Astrocyte (in vitro differentiated cells and primary cell): ENCODE data around the gene APP. TPM values are rescaled to one million over a fixed set of nuclear protein-coding genes. Genes with fewer than 3 reads are reported as not detected.

ENCODE experiments used
- DNase-seq: peaks from one replicate; pipeline ENCODE4 v3.0.0-alpha.2; 2010; ENCODE audit warnings: low read depth
- FAIRE-seq: peaks from 2 replicates; lab custom pipeline; 2011; peaks lifted over from hg19 to GRCh38; lab: Jason Lieb, UNC
- H2AFZ ChIP-seq: 2 replicates; pipeline ENCODE4 v1.6.0; 2012; ENCODE audit warnings: low read depth, low read length, inconsistent platforms
- H3K27ac ChIP-seq: 2 replicates; pipeline ENCODE4 v1.5.1; 2011; ENCODE audit warnings: low read depth, low read length, inconsistent platforms
- H3K27me3 ChIP-seq: 2 replicates; pipeline ENCODE4 v1.6.0; 2011; ENCODE audit warnings: low read length, inconsistent platforms; ENCODE audit not compliant: insufficient read depth
- H3K36me3 ChIP-seq: 2 replicates; pipeline ENCODE4 v1.5.1; 2011; ENCODE audit warnings: low read length, inconsistent platforms; ENCODE audit not compliant: insufficient read depth
- H3K4me1 ChIP-seq: 2 replicates; pipeline ENCODE4 v1.5.1; 2011; ENCODE audit warnings: low read length, inconsistent platforms; ENCODE audit not compliant: insufficient read depth
- H3K4me2 ChIP-seq: 2 replicates; pipeline ENCODE4 v1.6.0; 2012; ENCODE audit warnings: low read length, inconsistent platforms
- H3K4me3 ChIP-seq: 2 replicates; pipeline ENCODE4 v1.5.1; 2011; ENCODE audit warnings: low read depth, mild to moderate bottlenecking, low read length, inconsistent platforms; ENCODE audit not compliant: insufficient read depth
- H3K79me2 ChIP-seq: 2 replicates; pipeline ENCODE4 v1.6.0; 2012; ENCODE audit warnings: mild to moderate bottlenecking, low read length, inconsistent platforms; ENCODE audit not compliant: insufficient read depth
- H3K9ac ChIP-seq: 2 replicates; pipeline ENCODE4 v1.6.0; 2012; ENCODE audit warnings: mild to moderate bottlenecking, low read length, inconsistent platforms
- H3K9me3 ChIP-seq: 2 replicates; pipeline ENCODE4 v1.5.1; 2012; ENCODE audit warnings: low read depth, mild to moderate bottlenecking, low read length, inconsistent platforms; ENCODE audit not compliant: insufficient read depth
- H4K20me1 ChIP-seq: 2 replicates; pipeline ENCODE4 v1.6.0; 2012; ENCODE audit warnings: low read length, inconsistent platforms; ENCODE audit not compliant: insufficient read depth
- H3K27ac Mint-ChIP-seq: one replicate; pipeline ENCODE4 v1.8.0; 2021; ENCODE audit warnings: mild to moderate bottlenecking, mixed read lengths; ENCODE audit not compliant: unreplicated experiment
- H3K27me3 Mint-ChIP-seq: one replicate; pipeline ENCODE4 v1.8.0; 2021; ENCODE audit warnings: low read depth, mixed read lengths; ENCODE audit not compliant: unreplicated experiment
- H3K36me3 Mint-ChIP-seq: one replicate; pipeline ENCODE4 v1.8.0; 2021; ENCODE audit warnings: low read depth, mixed read lengths; ENCODE audit not compliant: unreplicated experiment
- H3K4me1 Mint-ChIP-seq: one replicate; pipeline ENCODE4 v1.8.0; 2021; ENCODE audit warnings: low read depth, mixed read lengths; ENCODE audit not compliant: unreplicated experiment
- H3K4me3 Mint-ChIP-seq: one replicate; pipeline ENCODE4 v1.8.0; 2021; ENCODE audit warnings: mild to moderate bottlenecking, moderate library complexity, mixed read lengths; ENCODE audit not compliant: unreplicated experiment
- H3K9me3 Mint-ChIP-seq: one replicate; pipeline ENCODE4 v1.8.0; 2021; ENCODE audit warnings: mild to moderate bottlenecking, mixed read lengths; ENCODE audit not compliant: unreplicated experiment
- CTCF ChIP-seq: IDR thresholded peaks from 2 replicates; pipeline ENCODE4 v1.5.1; 2011; ENCODE audit warnings: low read depth, mild to moderate bottlenecking, inconsistent platforms, low read length, moderate library complexity; ENCODE audit not compliant: insufficient read depth
- EZH2 ChIP-seq: IDR thresholded peaks from 2 replicates; pipeline ENCODE4 v1.6.1; 2012; ENCODE audit warnings: mild to moderate bottlenecking, low read length, inconsistent platforms; ENCODE audit not compliant: insufficient read depth
- total RNA-seq: library from RNA; stranded (reverse); gene quantifications from 2 replicates; pipeline ENCODE4 v1.2.1, GENCODE V29; 2021

Gene APP
- total RNA-seq, 1 donor from 2014 or later = 823 TPM

GRCh38 chr21:26147535-26147934 lies 23.0 kb downstream of the APP start:
- FAIRE-seq = no peak
- Histone ChIP-seq H3K4me2 (peak overlapping the region; percentile 47), H3K27me3 (no peaks in the 10 kb centered on the region), H2AFZ (no peak overlapping the region), H3K4me1 (peaks cover 16% of the 10 kb centered on the region), H3K9ac (no peak overlapping the region), H3K4me3 (no peak overlapping the region), H4K20me1 (peaks cover 55% of the 10 kb centered on the region), H3K79me2 (peaks cover 90% of the 10 kb centered on the region), H3K36me3 (no peaks in the 10 kb centered on the region), H3K9me3 (no peaks in the 10 kb centered on the region), H3K27ac (no peak overlapping the region)
- no peak for DNase-seq
- TF ChIP-seq CTCF = no peak
- no peak for TF ChIP-seq EZH2
- peaks cover 24% of the 10 kb centered on the region for H3K4me1 Mint-ChIP-seq
- peaks cover 2% of the 10 kb centered on the region for H3K36me3 Mint-ChIP-seq
- H3K27ac Mint-ChIP-seq = peak overlapping the region; percentile 91
- H3K4me3 Mint-ChIP-seq = no peak overlapping the region
- H3K9me3 Mint-ChIP-seq = no peaks in the 10 kb centered on the region
- no peaks in the 10 kb centered on the region for H3K27me3 Mint-ChIP-seq

- Histone ChIP-seq H3K36me3 (no peaks in the 10 kb centered on the region), H3K27ac (no peak overlapping the region), H4K20me1 (peaks cover 63% of the 10 kb centered on the region), H3K4me3 (no peak overlapping the region), H2AFZ (no peak overlapping the region), H3K9ac (no peak overlapping the region), H3K9me3 (no peaks in the 10 kb centered on the region), H3K27me3 (no peaks in the 10 kb centered on the region), H3K79me2 (peaks cover 90% of the 10 kb centered on the region), H3K4me1 (peaks cover 16% of the 10 kb centered on the region), H3K4me2 (no peak overlapping the region)
- TF ChIP-seq CTCF (no peak), EZH2 (no peak)
- Mint-ChIP-seq H3K27ac (no peak overlapping the region), H3K4me3 (no peak overlapping the region), H3K36me3 (peaks cover 4% of the 10 kb centered on the region), H3K4me1 (peaks cover 24% of the 10 kb centered on the region), H3K27me3 (no peaks in the 10 kb centered on the region), H3K9me3 (no peaks in the 10 kb centered on the region)
- no peak for DNase-seq
- no peak for FAIRE-seq
These were observed 23.9 kb downstream of the APP start for GRCh38 chr21:26146681-26147080.

- Mint-ChIP-seq H3K27me3 (no peaks in the 10 kb centered on the region), H3K27ac (no peak overlapping the region)
- H3K36me3 ChIP-seq = no peaks in the 10 kb centered on the region
These were observed 26.5 kb downstream of the APP start for GRCh38 chr21:26144031-26144430.

More at GRCh38 chr21:26144031-26144430, 26.5 kb downstream of the APP start:
- Mint-ChIP-seq H3K36me3 (peaks cover 8% of the 10 kb centered on the region), H3K9me3 (no peaks in the 10 kb centered on the region), H3K4me3 (no peak overlapping the region), H3K4me1 (peaks cover 29% of the 10 kb centered on the region)
- H3K27me3 ChIP-seq = no peaks in the 10 kb centered on the region
- no peak overlapping the region for H3K4me3 ChIP-seq
- peaks cover 53% of the 10 kb centered on the region for H4K20me1 ChIP-seq
- H3K27ac ChIP-seq = no peak overlapping the region
- H3K4me2 ChIP-seq = no peak overlapping the region
- H3K9me3 ChIP-seq = no peaks in the 10 kb centered on the region
- H3K79me2 ChIP-seq = peaks cover 86% of the 10 kb centered on the region
- H3K4me1 ChIP-seq = peaks cover 24% of the 10 kb centered on the region
- DNase-seq (no peak), FAIRE-seq (no peak)
- H2AFZ ChIP-seq = no peak overlapping the region
- TF ChIP-seq EZH2 (no peak), CTCF (no peak)
- H3K9ac ChIP-seq = no peak overlapping the region
